Lower leg skin (tissue), 4 donors: ENCODE data around the gene MAGOH. TPM values are rescaled to one million over a fixed set of nuclear protein-coding genes. Genes with fewer than 3 reads are reported as not detected.
"Not testable (repeated sequence)": the region's sequence is repeated elsewhere in the genome, so short reads cannot be mapped to it uniquely, and the experiment has no call there.

ENCODE experiments used
- DNase-seq, 2 donors: peaks; one replicate each; pipeline ENCODE4 v3.0.0-alpha.2; 2019; ENCODE audit warnings: low spot score in 2 of 2
- H3K4me3 ChIP-seq: fragments of 200-600 bp; sonication (generic); 2 replicates; pipeline ENCODE4 v1.5.1; 2017; ENCODE audit warnings: mild to moderate bottlenecking, low read depth; ENCODE audit not compliant: poor library complexity, severe bottlenecking
- CTCF ChIP-seq, 3 donors: fragments of 450-650 bp; IDR thresholded peaks; one replicate each; pipeline ENCODE4 v1.5.1; 2016; ENCODE audit warnings: antibody characterized with exemption in 3 of 3, mild to moderate bottlenecking in 3 of 3, moderate library complexity in 2 of 3
- POLR2A ChIP-seq, 2 donors: fragments of 450-650 bp; IDR thresholded peaks; one replicate each; pipeline ENCODE4 v1.6.1; 2016 to 2017; ENCODE audit warnings: antibody characterized with exemption in 2 of 2, mild to moderate bottlenecking in 1 of 2, moderate library complexity in 1 of 2
- WGBS, 2 donors: methylation state at CpG; one replicate each; pipeline ENCODE4 v1.1.5; 2018; 5-methylcytosine and 5-hydroxymethylcytosine counted together
- intact Hi-C: fragments of 100-400 bp; cut with DNase I; formaldehyde crosslinking; loops from one replicate; pipeline ENCODE4 v1.15.0; 2023; ENCODE audit warnings: low total_unique reads
- total RNA-seq, 4 donors: library from RNA; depleted of rRNA; stranded (reverse); fragments of >200 nt; gene quantifications; one replicate each; pipeline ENCODE4 v1.1.0, GENCODE V29; 2016

The MAGOH gene
- total RNA-seq, 4 donors from 2014 or later = 15.2 to 33.7 (median 21.1) TPM

GRCh38 chr1:53210352-53210751 is 28.0 kb downstream of the MAGOH start:
- 87 to 91% methylated on average over 7 of the region's 7 CpGs for WGBS, 2 donors
- DNase-seq = no peak
- no peak overlapping the region for H3K4me3 ChIP-seq
- intact Hi-C loops = no loop called here
- TF ChIP-seq CTCF (IDR thresholded peaks at IDR 0.05) = no peak
- no peak for TF ChIP-seq POLR2A (IDR thresholded peaks at IDR 0.05)

GRCh38 chr1:53207726-53208125 is 30.6 kb downstream of the MAGOH start:
- 21 to 28% methylated on average over 1 of the region's 1 CpG for WGBS, 2 donors
- intact Hi-C loops = no loop called here
- no peak for DNase-seq
- no peak overlapping the region for H3K4me3 ChIP-seq
- TF ChIP-seq POLR2A (IDR thresholded peaks at IDR 0.05) (no peak), CTCF (IDR thresholded peaks at IDR 0.05) (no peak)

GRCh38 chr1:53206735-53207379 is 31.5 kb downstream of the MAGOH start:
- 56 to 93% methylated on average over 1 of the region's 1 CpG for WGBS, 2 donors
- no peak overlapping the region for H3K4me3 ChIP-seq
- TF ChIP-seq POLR2A (IDR thresholded peaks at IDR 0.05) (no peak), CTCF (IDR thresholded peaks at IDR 0.05) (no peak)
- intact Hi-C loops = no loop called here
- DNase-seq = no peak

GRCh38 chr1:53206083-53206685 is 32.1 kb downstream of the MAGOH start:
- intact Hi-C loops, H3K4me3 ChIP-seq, DNase-seq: not testable (repeated sequence)
- WGBS, 2 donors = 96 to 100% methylated on average over 3 of the region's 3 CpGs

- 63 to 83% methylated on average over 1 of the region's 1 CpG for WGBS, 2 donors
- DNase-seq, H3K4me3 ChIP-seq, intact Hi-C loops: not testable (repeated sequence)
These were observed 32.8 kb downstream of the MAGOH start for GRCh38 chr1:53205496-53205895.

GRCh38 chr1:53203466-53203865 is 34.9 kb downstream of the MAGOH start:
- TF ChIP-seq POLR2A (IDR thresholded peaks at IDR 0.05) (no peak), CTCF (IDR thresholded peaks at IDR 0.05) (no peak)
- DNase-seq = no peak
- 88 to 95% methylated on average over 3 of the region's 3 CpGs for WGBS, 2 donors
- intact Hi-C loops = no loop called here
- no peak overlapping the region for H3K4me3 ChIP-seq

- DNase-seq = peak; percentile 46 to 86
- 20 to 36% methylated on average over 4 of the region's 4 CpGs for WGBS, 2 donors
- no peak overlapping the region for H3K4me3 ChIP-seq
- TF ChIP-seq POLR2A (IDR thresholded peaks at IDR 0.05) (no peak), CTCF (IDR thresholded peaks at IDR 0.05) (no peak)
- intact Hi-C loops = no loop called here
These were observed 40.1 kb downstream of the MAGOH start for GRCh38 chr1:53198241-53198651.
